Cardiac muscle cell (in vitro differentiated cells and primary cell): ENCODE measurements around the gene SLC12A9. TPM values are rescaled to one million over a fixed set of nuclear protein-coding genes. Genes with fewer than 3 reads are reported as not detected.
"Not testable (repeated sequence)": the region's sequence is repeated elsewhere in the genome, so short reads cannot be mapped to it uniquely, and the experiment has no call there.

ENCODE experiments used
- DNase-seq, 2 donors: peaks; one replicate each; pipeline versions ENCODE4 v3.0.0 to v3.0.0-alpha.2; 2010 to 2017; ENCODE audit warnings: low read depth in 1 of 2, low spot score in 1 of 2
- H3K27ac ChIP-seq: fragments of 200-600 bp; sonication (generic); 2 replicates; pipeline ENCODE4 v1.5.1; 2016
- H3K27me3 ChIP-seq: fragments of 200-600 bp; sonication (generic); 2 replicates; pipeline ENCODE4 v1.6.0; 2016; ENCODE audit warnings: control low read depth
- H3K36me3 ChIP-seq: fragments of 200-600 bp; sonication (generic); 2 replicates; pipeline ENCODE4 v1.5.1; 2016; ENCODE audit warnings: control low read depth
- H3K4me1 ChIP-seq: fragments of 200-600 bp; sonication (generic); 2 replicates; pipeline ENCODE4 v1.8.1; 2017; ENCODE audit warnings: low read depth, mild to moderate bottlenecking, mixed run types
- H3K4me3 ChIP-seq: fragments of 200-600 bp; sonication (generic); 2 replicates; pipeline ENCODE4 v1.5.1; 2016; ENCODE audit warnings: mild to moderate bottlenecking
- H3K9me3 ChIP-seq: fragments of 200-600 bp; sonication (generic); 2 replicates; pipeline ENCODE4 v1.5.1; 2017; ENCODE audit warnings: low read depth, mild to moderate bottlenecking, control low read depth
- CTCF ChIP-seq: IDR thresholded peaks from 2 replicates; pipeline ENCODE4 v1.5.1; 2012; ENCODE audit warnings: low read depth, mild to moderate bottlenecking, low read length
- polyA plus RNA-seq: library from polyadenylated mRNA; unstranded; fragments of >200 nt; fragmentation: Nextera tagmentation; extraction: Ambion mirVana; gene quantifications from 2 replicates; pipeline ENCODE4 v1.2.1, GENCODE V29; 2016
- total RNA-seq: library from RNA; depleted of rRNA; stranded (reverse); fragments of >200 nt; gene quantifications from 2 replicates; pipeline ENCODE4 v1.2.3, GENCODE V29; 2016

SLC12A9 gene
- 18.3 and 19.5 TPM in 2 replicates for total RNA-seq
- polyA plus RNA-seq: 12.5 and 14.6 TPM in 2 replicates

- H3K27me3 ChIP-seq: no peaks in the 10 kb centered on the region
- H3K27ac ChIP-seq: no peak within 1 kb of the TSS
- no peaks in the 10 kb centered on the region for H3K36me3 ChIP-seq
- peak; percentile 94 for DNase-seq
- H3K4me3 ChIP-seq: peak within 1 kb of the TSS; percentile 70
- H3K9me3 ChIP-seq: no peaks in the 10 kb centered on the region
- TF ChIP-seq CTCF: peak; percentile 91
- no peaks in the 10 kb centered on the region for H3K4me1 ChIP-seq
Observed at GRCh38 chr7:100852048-100852872, at the start of gene SLC12A9. TSS of gene SLC12A9 (plus strand) at chr7:100852713. CDS start at chr7:100854198, 1,485 bp downstream.

GRCh38 chr7:100802951-100803350 is 49.6 kb upstream of the SLC12A9 start:
- H3K36me3 ChIP-seq: peaks cover 27% of the 10 kb centered on the region
- no peaks in the 10 kb centered on the region for H3K4me1 ChIP-seq
- H3K4me3 ChIP-seq: no peak overlapping the region
- no peak for DNase-seq
- H3K27ac ChIP-seq: peak overlapping the region; percentile 57
- no peaks in the 10 kb centered on the region for H3K27me3 ChIP-seq
- no peaks in the 10 kb centered on the region for H3K9me3 ChIP-seq
- no peak for TF ChIP-seq CTCF

DNA sequence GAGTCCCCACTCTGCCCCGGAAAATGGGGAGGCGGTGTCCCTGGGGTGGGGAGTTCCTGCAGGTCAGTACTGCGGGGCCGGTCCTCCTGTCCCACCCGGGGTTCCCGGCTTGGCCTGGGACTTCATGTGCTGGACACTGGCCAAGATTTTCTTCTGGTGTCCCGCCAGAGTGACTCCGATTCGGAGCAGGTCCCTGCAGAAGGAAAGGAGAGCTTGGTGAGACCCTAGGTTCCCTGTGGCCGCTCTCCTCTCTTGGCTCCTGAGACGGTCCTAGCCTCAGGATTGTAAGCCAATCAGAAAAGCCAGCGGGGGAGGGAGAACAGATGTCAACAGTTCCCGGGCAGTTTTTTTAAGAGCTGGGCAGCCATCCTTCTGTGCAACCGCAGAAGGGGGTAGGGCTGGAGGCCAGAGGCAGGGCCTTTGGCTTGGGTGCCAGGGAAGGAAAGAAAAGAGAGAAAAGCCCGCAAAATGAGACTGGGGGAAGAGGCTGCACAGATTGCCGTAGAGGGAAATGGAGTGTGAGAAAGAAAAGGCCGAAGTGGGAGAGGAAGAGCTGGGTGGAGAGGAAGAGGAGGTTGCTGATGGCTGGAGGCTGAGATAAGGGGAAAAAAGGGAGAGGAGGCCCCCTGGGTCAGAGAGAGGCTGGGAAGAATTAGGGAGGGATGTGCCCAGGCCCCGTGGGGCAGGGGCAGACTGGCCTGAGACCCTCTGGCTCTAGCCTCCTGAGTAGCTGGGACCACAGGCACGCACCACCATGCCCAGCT is 48.9 kb upstream of the SLC12A9 start:
- TF ChIP-seq CTCF: no peak
- DNase-seq: peak; percentile 91 to 93
- Histone ChIP-seq H3K27me3 (no peaks in the 10 kb centered on the region), H3K9me3 (no peaks in the 10 kb centered on the region), H3K4me1 (no peaks in the 10 kb centered on the region), H3K36me3 (peaks cover 29% of the 10 kb centered on the region), H3K27ac (peak overlapping the region; percentile 57), H3K4me3 (no peak overlapping the region)

GRCh38 chr7:100804681-100805431 is 47.7 kb upstream of the SLC12A9 start:
- no peak for TF ChIP-seq CTCF
- Histone ChIP-seq H3K27ac (no peak overlapping the region), H3K9me3 (no peaks in the 10 kb centered on the region), H3K4me1 (no peaks in the 10 kb centered on the region), H3K27me3 (no peaks in the 10 kb centered on the region), H3K4me3 (no peak overlapping the region), H3K36me3 (peaks cover 36% of the 10 kb centered on the region)
- no peak for DNase-seq

GRCh38 chr7:100806276-100806675 is 46.2 kb upstream of the SLC12A9 start:
- no peaks in the 10 kb centered on the region for H3K4me1 ChIP-seq
- H3K27ac ChIP-seq: no peak overlapping the region
- no peak overlapping the region for H3K4me3 ChIP-seq
- no peak for TF ChIP-seq CTCF
- no peaks in the 10 kb centered on the region for H3K27me3 ChIP-seq
- H3K9me3 ChIP-seq: no peaks in the 10 kb centered on the region
- no peak for DNase-seq
- peaks cover 47% of the 10 kb centered on the region for H3K36me3 ChIP-seq

DNA sequence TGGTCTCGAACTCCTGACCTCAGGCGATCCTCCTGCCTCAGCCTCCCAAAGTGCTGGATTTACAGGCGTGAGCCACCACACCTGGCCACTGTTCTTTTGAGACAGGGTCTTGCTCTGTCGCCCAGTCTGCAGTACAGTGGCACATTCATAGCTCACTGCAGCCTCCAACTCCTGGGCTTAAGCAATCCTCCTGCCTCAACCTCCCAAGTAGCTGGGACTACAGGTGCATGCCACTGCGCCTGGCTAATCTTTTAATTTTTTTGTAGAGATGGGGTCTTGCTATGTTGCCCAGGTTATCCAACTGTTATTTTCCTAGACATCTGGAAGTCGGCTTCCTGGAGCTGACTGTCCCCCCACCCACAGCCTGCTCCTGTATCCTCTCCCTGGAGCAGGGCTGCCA is 45.6 kb upstream of the SLC12A9 start:
- H3K27ac ChIP-seq, H3K27me3 ChIP-seq, H3K4me3 ChIP-seq, DNase-seq, H3K4me1 ChIP-seq, H3K9me3 ChIP-seq: not testable (repeated sequence)
- peaks cover 49% of the 10 kb centered on the region for H3K36me3 ChIP-seq
